Measurements from ENCODE around the gene RNF31. TPM values are rescaled to one million over a fixed set of nuclear protein-coding genes. Genes with fewer than 3 reads are reported as not detected.

The RNF31 gene
- total RNA-seq, 1 experiment from 2014 or later = 48.6 TPM

- no peaks in the 10 kb centered on the region for H3K27me3 ChIP-seq (ENCODE audit: control insufficient read depth, insufficient read depth, low read length)
- no peak for TF ChIP-seq CTCF (IDR thresholded peaks at IDR 0.05)
- no peak for TF ChIP-seq REST (IDR thresholded peaks at IDR 0.05; ENCODE audit: insufficient read depth in 1 of 2, low read depth in 2 of 2, low read length in 1 of 2)
- TF ChIP-seq TCF7L2 (IDR thresholded peaks at IDR 0.05; ENCODE audit: low read depth, low read length) = no peak
- TF ChIP-seq SIN3A (IDR thresholded peaks at IDR 0.05; ENCODE audit: borderline replicate concordance, insufficient read depth, low read depth, low read length) = no peak
- no peak for TF ChIP-seq POLR2AphosphoS5 (IDR thresholded peaks at IDR 0.05; ENCODE audit: low read depth, low read length)
- DNase-seq (ENCODE audit: low read depth, low spot score) (no peak), ATAC-seq (no peak)
- ChIA-PET CTCF (no interaction called here), POLR2A (no interaction called here)
- in situ Hi-C loops (cut with HindIII; ENCODE audit: low pct_unique_long_range_greater_than_20kb, low sequenced_read_pairs) = no loop called here
- intact Hi-C loops (cut with micrococcal nuclease; ENCODE audit: unreplicated experiment) = no loop called here
- H3K36me3 ChIP-seq (ENCODE audit: control insufficient read depth, insufficient read depth, low read length) = no peaks in the 10 kb centered on the region
- no peaks in the 10 kb centered on the region for H3K4me1 ChIP-seq (ENCODE audit: control insufficient read depth, insufficient read depth, low read length)
- H3K4me3 ChIP-seq (ENCODE audit: low read depth in 2 of 2, low read length in 2 of 2) = no peak overlapping the region
- no peak overlapping the region for H3K27ac ChIP-seq (ENCODE audit: low read length)
- BruUV-seq (replicated peaks) = no TSS peak
- no peaks in the 10 kb centered on the region for H3K9me3 ChIP-seq (ENCODE audit: control insufficient read depth, insufficient read depth, low read depth, low read length)
Observed at GRCh38 chr14:24129410-24129998, 17.8 kb upstream of the RNF31 start.

GRCh38 chr14:24130380-24130716 is 16.9 kb upstream of the RNF31 start, which contains the start of gene FITM1:
FITM1 (plus strand) TSS chr14:24130659; CDS start chr14:24131564, 905 bp downstream.
- Histone ChIP-seq H3K4me1 (ENCODE audit: control insufficient read depth, insufficient read depth, low read length) (peaks cover 5% of the 10 kb centered on the region), H3K27me3 (ENCODE audit: control insufficient read depth, insufficient read depth, low read length) (no peaks in the 10 kb centered on the region), H3K9me3 (ENCODE audit: control insufficient read depth, insufficient read depth, low read depth, low read length) (no peaks in the 10 kb centered on the region), H3K27ac (ENCODE audit: low read length) (no peak within 1 kb of the TSS), H3K4me3 (ENCODE audit: low read depth in 2 of 2, low read length in 2 of 2) (no peak within 1 kb of the TSS), H3K36me3 (ENCODE audit: control insufficient read depth, insufficient read depth, low read length) (no peaks in the 10 kb centered on the region)
- TF ChIP-seq REST (IDR thresholded peaks at IDR 0.05; ENCODE audit: insufficient read depth in 1 of 2, low read depth in 2 of 2, low read length in 1 of 2) = no peak
- TF ChIP-seq TCF7L2 (IDR thresholded peaks at IDR 0.05; ENCODE audit: low read depth, low read length) = no peak
- no peak for TF ChIP-seq CTCF (IDR thresholded peaks at IDR 0.05)
- TF ChIP-seq SIN3A (IDR thresholded peaks at IDR 0.05; ENCODE audit: borderline replicate concordance, insufficient read depth, low read depth, low read length) = no peak
- TF ChIP-seq POLR2AphosphoS5 (IDR thresholded peaks at IDR 0.05; ENCODE audit: low read depth, low read length) = no peak
- intact Hi-C loops (cut with micrococcal nuclease; ENCODE audit: unreplicated experiment) (no loop called here), in situ Hi-C loops (cut with HindIII; ENCODE audit: low pct_unique_long_range_greater_than_20kb, low sequenced_read_pairs) (no loop called here)
- ChIA-PET CTCF (no interaction called here), POLR2A (no interaction called here)
- DNase-seq (ENCODE audit: low read depth, low spot score) = no peak
- no peak for ATAC-seq
- no TSS peak for BruUV-seq (replicated peaks)
